ENCODE results near the gene SLC24A4. TPM values are rescaled to one million over a fixed set of nuclear protein-coding genes. Genes with fewer than 3 reads are reported as not detected.

SLC24A4 gene
- total and polyA plus RNA-seq, 2 donors (not counting 3 experiments of a cell fraction or from before 2014, with no cell fraction given) = 0.07 to 0.08 TPM

- H3K9ac ChIP-seq (replicated peaks; ENCODE audit: extremely low read depth, insufficient read depth, low read length) = no peak overlapping the region
- intact Hi-C loops (cut with micrococcal nuclease) = no loop called here
- POLR2A ChIA-PET = no interaction called here
- H3K27me3 ChIP-seq (ENCODE audit: control insufficient read depth in 2 of 2, insufficient read depth in 2 of 2, low read length in 2 of 2) = no peaks in the 10 kb centered on the region
- H4K20me1 ChIP-seq (replicated peaks; ENCODE audit: control insufficient read depth, extremely low read depth, insufficient read depth, low read length) = no peaks in the 10 kb centered on the region
- dilution Hi-C loops (cut with MboI; ENCODE audit: extremely low pct_ligation_motif_present, low sequenced_read_pairs) = no loop called here
- no peaks in the 10 kb centered on the region for H3K9me3 ChIP-seq (replicated peaks; ENCODE audit: control insufficient read depth, insufficient read depth, low read length)
- H3K9me1 ChIP-seq (replicated peaks; ENCODE audit: control insufficient read depth, extremely low read depth, insufficient read depth, low read length) = no peaks in the 10 kb centered on the region
- H3K79me2 ChIP-seq (ENCODE audit: control insufficient read depth, insufficient read depth, low read length) = no peaks in the 10 kb centered on the region
- no peak overlapping the region for H3K4me2 ChIP-seq (ENCODE audit: insufficient read depth, low read length)
- H2AFZ ChIP-seq (ENCODE audit: low read depth, low read length) = no peak overlapping the region
- H3K4me1 ChIP-seq (ENCODE audit: control insufficient read depth, extremely low read depth, insufficient read depth, low read length) = no peaks in the 10 kb centered on the region
- no peaks in the 10 kb centered on the region for H3K36me3 ChIP-seq (ENCODE audit: control insufficient read depth in 2 of 2, extremely low read depth in 1 of 2, insufficient read depth in 2 of 2, low read length in 2 of 2)
- H3K4me3 ChIP-seq (replicated peaks in 1 of 3; ENCODE audit: insufficient read depth in 1 of 3, low read depth in 1 of 3, low read length in 3 of 3) = no peak overlapping the region
- TF ChIP-seq, protein P1, sequence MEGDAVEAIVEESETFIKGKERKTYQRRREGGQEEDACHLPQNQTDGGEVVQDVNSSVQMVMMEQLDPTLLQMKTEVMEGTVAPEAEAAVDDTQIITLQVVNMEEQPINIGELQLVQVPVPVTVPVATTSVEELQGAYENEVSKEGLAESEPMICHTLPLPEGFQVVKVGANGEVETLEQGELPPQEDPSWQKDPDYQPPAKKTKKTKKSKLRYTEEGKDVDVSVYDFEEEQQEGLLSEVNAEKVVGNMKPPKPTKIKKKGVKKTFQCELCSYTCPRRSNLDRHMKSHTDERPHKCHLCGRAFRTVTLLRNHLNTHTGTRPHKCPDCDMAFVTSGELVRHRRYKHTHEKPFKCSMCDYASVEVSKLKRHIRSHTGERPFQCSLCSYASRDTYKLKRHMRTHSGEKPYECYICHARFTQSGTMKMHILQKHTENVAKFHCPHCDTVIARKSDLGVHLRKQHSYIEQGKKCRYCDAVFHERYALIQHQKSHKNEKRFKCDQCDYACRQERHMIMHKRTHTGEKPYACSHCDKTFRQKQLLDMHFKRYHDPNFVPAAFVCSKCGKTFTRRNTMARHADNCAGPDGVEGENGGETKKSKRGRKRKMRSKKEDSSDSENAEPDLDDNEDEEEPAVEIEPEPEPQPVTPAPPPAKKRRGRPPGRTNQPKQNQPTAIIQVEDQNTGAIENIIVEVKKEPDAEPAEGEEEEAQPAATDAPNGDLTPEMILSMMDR (IDR thresholded peaks at IDR 0.05; ENCODE audit: extremely low read depth in 1 of 2, insufficient read depth in 1 of 2, low read depth in 1 of 2, low read length in 2 of 2) = no peak
- TF ChIP-seq GATA2 (IDR thresholded peaks at IDR 0.05; ENCODE audit: insufficient read depth, insufficient read length, low read depth, low read length) = no peak
- no peak for TF ChIP-seq POLR2AphosphoS5 (IDR thresholded peaks at IDR 0.05; ENCODE audit: insufficient read depth, low read depth, low read length)
- no peak for TF ChIP-seq EZH2 (IDR thresholded peaks at IDR 0.05; ENCODE audit: borderline replicate concordance, low read depth, low read length, severe bottlenecking)
- TF ChIP-seq MYC (IDR thresholded peaks at IDR 0.05; ENCODE audit: low read depth, low read length) = no peak
- TF ChIP-seq JUN (IDR thresholded peaks at IDR 0.05; ENCODE audit: borderline replicate concordance, insufficient read depth, insufficient read length, low read depth) = no peak
- TF ChIP-seq FOS (IDR thresholded peaks at IDR 0.05; ENCODE audit: borderline replicate concordance, insufficient read depth, low read length) = no peak
- TF ChIP-seq POLR2A (IDR thresholded peaks at IDR 0.05; ENCODE audit: low read depth, low read length) = no peak
- TF ChIP-seq, protein P2, sequence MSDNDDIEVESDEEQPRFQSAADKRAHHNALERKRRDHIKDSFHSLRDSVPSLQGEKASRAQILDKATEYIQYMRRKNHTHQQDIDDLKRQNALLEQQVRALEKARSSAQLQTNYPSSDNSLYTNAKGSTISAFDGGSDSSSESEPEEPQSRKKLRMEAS (IDR thresholded peaks at IDR 0.05; ENCODE audit: insufficient read depth, insufficient read length) = no peak
- CTCF ChIA-PET = no interaction called here
- no peak overlapping the region for H3K27ac ChIP-seq (ENCODE audit: insufficient read depth, low read depth, low read length)
- BruUV-seq (replicated peaks) = no TSS peak
- no peak for FAIRE-seq
- no peak for DNase-seq (ENCODE audit: low read depth, low spot score)
These were observed 12.1 kb upstream of the SLC24A4 start for GRCh38 chr14:92310776-92311375.

All from endothelial cell of umbilical vein (primary cell).